Gastroesophageal sphincter (tissue), 4 donors: ENCODE measurements around the gene CPXM2. TPM values are rescaled to one million over a fixed set of nuclear protein-coding genes. Genes with fewer than 3 reads are reported as not detected.

ENCODE experiments used
- ATAC-seq: fragments of 150-250 bp; one replicate; pipeline ENCODE4 v1.9.1; 2016; ENCODE audit warnings: mild to moderate bottlenecking, moderate library complexity
- H3K27ac ChIP-seq, 4 donors: fragments of 200-600 bp; sonication (generic) in 3 of 4; 1 replicate in 3 of 4; 2 replicates in 1 of 4; pipeline ENCODE4 v1.5.1; 2016 to 2019
- H3K27me3 ChIP-seq: fragments of 200-600 bp; sonication (generic); one replicate; pipeline ENCODE4 v1.5.1; 2019
- H3K36me3 ChIP-seq, 2 donors: fragments of 200-600 bp; sonication (generic); one replicate each; pipeline ENCODE4 v1.5.1; 2019; ENCODE audit warnings: control low read depth in 1 of 2
- H3K4me1 ChIP-seq, 3 donors: fragments of 200-600 bp; sonication (generic); 1 replicate in 2 of 3; 2 replicates in 1 of 3; pipeline ENCODE4 v1.5.1; 2016 to 2019; ENCODE audit warnings: control low read depth in 2 of 3
- H3K4me3 ChIP-seq, 2 donors: fragments of 200-600 bp; sonication (generic); one replicate each; pipeline ENCODE4 v1.5.1; 2019; ENCODE audit warnings: mild to moderate bottlenecking in 1 of 2, moderate library complexity in 1 of 2
- H3K9me3 ChIP-seq, 3 donors: fragments of 200-600 bp; sonication (generic); one replicate each; pipeline ENCODE4 v1.5.1; 2017 to 2019; ENCODE audit warnings: control low read depth in 2 of 3
- CTCF ChIP-seq, 4 experiments: fragments of 200-600 bp in 2 of 4; fragments of 450-650 bp in 2 of 4; sonication (generic) in 1 of 4; IDR thresholded peaks; one replicate each; pipeline ENCODE4 v1.5.1; 2017 to 2019; ENCODE audit warnings: antibody characterized with exemption in 4 of 4, mild to moderate bottlenecking in 2 of 4, moderate library complexity in 2 of 4
- EP300 ChIP-seq: sonication (generic); formaldehyde crosslinking; IDR thresholded peaks from one replicate; pipeline ENCODE4 v1.6.1; 2017; ENCODE audit warnings: antibody characterized with exemption, mild to moderate bottlenecking
- POLR2A ChIP-seq, 2 donors: fragments of 450-650 bp; IDR thresholded peaks; one replicate each; pipeline ENCODE4 v1.6.1; 2017; ENCODE audit warnings: antibody characterized with exemption in 2 of 2, mild to moderate bottlenecking in 2 of 2, moderate library complexity in 1 of 2
- POLR2AphosphoS5 ChIP-seq: sonication (generic); formaldehyde crosslinking; IDR thresholded peaks from one replicate; pipeline ENCODE4 v1.6.1; 2017; ENCODE audit warnings: antibody characterized with exemption
- WGBS, 2 donors: methylation state at CpG; one replicate each; pipeline ENCODE4 v1.1.5; 2018; ENCODE audit warnings: low coverage in 1 of 2; 5-methylcytosine and 5-hydroxymethylcytosine counted together
- total RNA-seq, 4 donors: library from RNA; depleted of rRNA; stranded (reverse); fragments of >200 nt; gene quantifications; one replicate each; pipeline ENCODE4 v1.1.0, GENCODE V29; 2016

Gene CPXM2
- total RNA-seq, 4 donors from 2014 or later: 57.1 to 165 (median 85.1) TPM

GRCh38 chr10:123912871-123913270 is 21.3 kb upstream of the CPXM2 start:
- Histone ChIP-seq H3K27me3 (no peaks in the 10 kb centered on the region), H3K4me1 (peaks cover 0 to 55% (median 0%) of the 10 kb centered on the region in 3 donors), H3K27ac (peak overlapping the region in 1 of 4 donors; percentile 22), H3K36me3 (no peaks in the 10 kb centered on the region), H3K4me3 (no peak overlapping the region), H3K9me3 (no peaks in the 10 kb centered on the region)
- 45% methylated on average over 3 of the region's 3 CpGs; no CpG with 5 or more reads in 1 of the 2 donors for WGBS, 2 donors
- no peak for ATAC-seq
- TF ChIP-seq CTCF (IDR thresholded peaks at IDR 0.05) (no peak), EP300 (no peak), POLR2AphosphoS5 (no peak), POLR2A (IDR thresholded peaks at IDR 0.05) (no peak)

GRCh38 chr10:123912466-123912865 is 20.9 kb upstream of the CPXM2 start:
- Histone ChIP-seq H3K36me3 (no peaks in the 10 kb centered on the region), H3K9me3 (no peaks in the 10 kb centered on the region), H3K27ac (no peak overlapping the region), H3K4me1 (peaks cover 0 to 59% (median under 1%) of the 10 kb centered on the region in 3 donors), H3K27me3 (no peaks in the 10 kb centered on the region), H3K4me3 (no peak overlapping the region)
- no peak for ATAC-seq
- no peak for TF ChIP-seq POLR2A (IDR thresholded peaks at IDR 0.05)
- no peak for TF ChIP-seq EP300
- no peak for TF ChIP-seq POLR2AphosphoS5
- no peak for TF ChIP-seq CTCF (IDR thresholded peaks at IDR 0.05)
- WGBS, 2 donors: 51% methylated on average over 3 of the region's 4 CpGs; no CpG with 5 or more reads in 1 of the 2 donors

- no peaks in the 10 kb centered on the region for H3K36me3 ChIP-seq
- TF ChIP-seq EP300 (no peak), POLR2A (IDR thresholded peaks at IDR 0.05) (no peak), CTCF (IDR thresholded peaks at IDR 0.05) (no peak), POLR2AphosphoS5 (no peak)
- no peaks in the 10 kb centered on the region for H3K9me3 ChIP-seq
- no peak overlapping the region for H3K27ac ChIP-seq
- H3K4me3 ChIP-seq: no peak overlapping the region
- peaks cover 0 to 65% (median 3%) of the 10 kb centered on the region in 3 donors for H3K4me1 ChIP-seq
- H3K27me3 ChIP-seq: no peaks in the 10 kb centered on the region
- ATAC-seq: no peak
- WGBS, 2 donors: 18 to 33% methylated on average over 6 to 7 of the region's 9 CpGs
These were observed 20.3 kb upstream of the CPXM2 start for GRCh38 chr10:123911866-123912265.

- peaks cover 0 to 85% (median 3%) of the 10 kb centered on the region in 3 donors for H3K4me1 ChIP-seq
- no peaks in the 10 kb centered on the region for H3K36me3 ChIP-seq
- H3K9me3 ChIP-seq: no peaks in the 10 kb centered on the region
- 87% methylated on average over 4 of the region's 8 CpGs; no CpG with 5 or more reads in 1 of the 2 donors for WGBS, 2 donors
- no peaks in the 10 kb centered on the region for H3K27me3 ChIP-seq
- TF ChIP-seq POLR2AphosphoS5: no peak
- no peak for TF ChIP-seq POLR2A (IDR thresholded peaks at IDR 0.05)
- no peak for TF ChIP-seq EP300
- TF ChIP-seq CTCF (IDR thresholded peaks at IDR 0.05): no peak
- H3K4me3 ChIP-seq: no peak overlapping the region
- ATAC-seq: no peak
- H3K27ac ChIP-seq: no peak overlapping the region
These were observed 18.3 kb upstream of the CPXM2 start for GRCh38 chr10:123909866-123910265.

- H3K4me3 ChIP-seq: no peak overlapping the region
- H3K36me3 ChIP-seq: no peaks in the 10 kb centered on the region
- H3K4me1 ChIP-seq: peaks cover 0 to 85% (median 3%) of the 10 kb centered on the region in 3 donors
- H3K27ac ChIP-seq: no peak overlapping the region
- no peak for ATAC-seq
- 40 to 50% methylated on average over 1 to 2 of the region's 5 CpGs for WGBS, 2 donors
- H3K27me3 ChIP-seq: no peaks in the 10 kb centered on the region
- no peaks in the 10 kb centered on the region for H3K9me3 ChIP-seq
- TF ChIP-seq POLR2AphosphoS5 (no peak), CTCF (IDR thresholded peaks at IDR 0.05) (no peak)
These were observed 17.8 kb upstream of the CPXM2 start for GRCh38 chr10:123909426-123909825.
